ENCODE results near the gene HLA-DOA.

Gene HLA-DOA

GRCh38 chr6:33008944-33009861, at the start of gene HLA-DOA:
Gene HLA-DOA (minus strand): TSS chr6:33009591.
- peak; percentile 39 for DNase-seq (ENCODE audit: low spot score)

- DNase-seq (ENCODE audit: low spot score), result no peak
These were observed 48.1 kb upstream of the HLA-DOA start for GRCh38 chr6:33057222-33058150.

DNA sequence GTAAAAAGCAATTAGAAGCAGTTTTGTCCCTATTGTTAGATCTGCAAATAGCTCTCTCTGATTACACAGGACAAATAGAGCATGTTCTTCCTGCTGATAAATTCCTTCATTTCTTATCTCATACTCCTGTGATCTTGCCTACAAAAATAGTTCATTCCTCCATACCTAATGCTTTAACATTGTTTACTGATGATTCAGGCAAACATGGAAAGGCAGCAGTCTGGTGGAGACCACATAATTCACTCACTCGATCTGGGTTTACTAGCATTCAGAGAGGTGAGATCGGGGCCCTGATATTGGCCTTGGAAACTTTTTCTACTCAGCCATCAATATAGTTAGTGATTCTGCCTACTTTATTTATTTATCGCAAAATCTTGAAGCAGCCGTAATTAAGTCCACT, 43.8 kb upstream of the HLA-DOA start:
- no peak for DNase-seq (ENCODE audit: low spot score)

DNA sequence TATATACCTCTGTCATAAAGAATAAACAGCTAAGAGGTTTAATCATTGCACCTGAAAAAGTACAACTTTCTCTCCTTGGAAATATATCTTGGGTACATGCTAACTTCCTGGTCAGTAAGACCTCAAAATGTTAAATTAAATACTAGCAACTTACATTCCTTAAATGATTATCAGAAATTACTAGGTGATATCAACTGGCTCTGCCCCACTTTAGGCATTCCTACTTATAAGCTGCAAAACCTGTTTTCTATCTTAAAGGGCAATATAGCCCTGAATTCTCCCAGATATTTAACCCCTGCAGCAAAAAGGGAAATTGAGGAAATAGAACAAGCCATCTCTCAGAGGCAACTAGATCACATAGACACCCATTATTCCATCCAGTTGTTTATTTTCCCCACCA, 43.2 kb upstream of the HLA-DOA start:
- DNase-seq (ENCODE audit: low spot score), result no peak

DNA sequence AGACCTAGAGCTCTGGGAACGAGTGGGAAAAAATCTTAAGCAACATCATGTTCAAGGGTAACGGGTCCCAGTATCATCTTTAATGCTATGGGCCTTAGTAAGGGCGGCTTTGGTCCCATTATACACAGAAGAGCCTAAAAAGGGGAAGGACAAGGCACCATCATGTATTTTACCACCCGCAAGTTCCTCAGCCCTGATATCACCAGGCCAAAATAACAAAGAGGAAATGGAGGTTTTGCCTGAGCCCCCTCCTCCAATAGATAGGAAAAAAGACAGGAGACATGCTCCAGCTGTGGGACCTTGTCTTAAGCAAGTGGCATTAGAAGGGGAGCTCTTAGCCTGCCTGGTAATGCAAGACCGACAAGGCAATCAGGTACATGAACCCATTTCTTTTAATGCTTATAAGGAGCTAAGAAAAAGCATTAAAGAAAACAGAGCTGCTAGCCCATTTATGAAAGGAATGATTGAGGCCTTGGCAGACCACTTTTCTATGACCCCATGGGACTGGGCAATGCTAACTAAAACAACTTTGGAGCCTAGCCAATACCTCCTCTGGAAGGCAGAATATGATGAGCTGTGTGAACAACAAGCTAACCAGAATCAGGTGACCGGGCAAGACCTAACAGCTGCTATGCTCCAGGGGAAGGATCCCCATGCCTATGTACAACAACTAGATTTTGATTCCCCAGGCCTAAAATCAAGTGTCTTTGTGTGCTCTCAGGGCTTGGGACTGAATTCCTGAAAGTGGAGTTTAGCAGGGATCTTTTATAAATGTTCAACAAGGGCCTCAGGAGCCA, 40.8 kb upstream of the HLA-DOA start:
- DNase-seq (ENCODE audit: low spot score), result no peak

- DNase-seq (ENCODE audit: low spot score), result no peak
These were observed 40.1 kb upstream of the HLA-DOA start for GRCh38 chr6:33049323-33050013.

DNA sequence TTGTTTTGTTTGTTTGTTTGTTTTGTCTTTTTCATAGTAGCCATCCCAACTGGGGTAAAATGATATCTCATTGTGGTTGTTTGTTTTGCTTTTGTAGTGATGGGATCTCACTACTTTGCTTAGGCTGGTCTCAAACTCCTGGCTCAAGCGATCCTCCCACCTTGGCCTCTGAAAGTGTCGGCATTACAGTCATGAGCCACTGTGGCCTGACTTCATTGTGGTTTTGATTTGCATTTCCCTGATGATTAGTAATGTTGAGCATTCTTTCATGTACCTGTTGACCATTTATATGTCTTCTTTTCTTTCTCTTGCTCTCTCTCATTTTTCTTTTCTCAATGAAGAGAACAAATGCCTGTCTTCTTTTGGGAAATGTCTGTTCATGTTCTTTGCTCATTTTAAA, 30.8 kb upstream of the HLA-DOA start:
- DNase-seq (ENCODE audit: low spot score), result no peak

GRCh38 chr6:33036535-33036934, 27.1 kb upstream of the HLA-DOA start:
- no peak for DNase-seq (ENCODE audit: low spot score)

DNA sequence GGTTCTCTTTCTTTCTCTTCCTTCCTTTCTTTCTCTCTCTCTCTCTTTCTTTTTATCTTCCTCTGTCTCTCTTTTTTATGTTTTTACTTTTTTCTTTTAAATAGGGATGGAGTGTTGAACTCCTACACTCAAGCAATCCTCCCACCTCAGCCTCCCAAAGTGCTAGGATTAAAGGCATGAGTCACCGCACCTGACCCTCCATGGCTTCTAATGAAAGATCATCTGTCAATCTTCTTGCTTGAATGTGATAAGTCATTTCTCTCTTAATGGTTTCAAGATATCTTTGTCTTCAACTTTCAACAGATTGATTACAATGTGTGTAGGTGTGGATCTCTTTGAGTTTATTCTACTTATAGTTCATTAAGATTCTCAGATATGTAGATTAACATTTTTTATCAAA, 25.2 kb upstream of the HLA-DOA start:
- no peak for DNase-seq (ENCODE audit: low spot score)

DNA sequence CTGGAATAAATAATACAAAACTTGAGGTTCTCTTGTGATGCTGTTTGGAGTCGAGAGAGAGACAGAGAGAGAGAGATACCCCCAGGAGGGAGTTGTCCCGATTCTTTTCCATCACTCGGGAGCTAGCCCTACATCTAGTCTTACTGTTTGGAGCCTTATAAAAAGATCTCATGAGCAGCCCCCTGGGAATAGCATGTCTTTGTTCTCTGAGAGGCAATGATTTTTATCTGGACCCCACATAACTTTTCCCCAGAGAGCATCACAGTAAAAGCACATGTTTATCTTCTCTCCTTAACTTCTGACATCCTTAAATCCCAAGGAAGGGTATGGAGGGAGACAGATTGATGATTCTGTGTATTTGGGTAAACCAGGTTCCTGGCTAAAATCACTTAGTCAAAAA, 20.9 kb upstream of the HLA-DOA start:
- no peak for DNase-seq (ENCODE audit: low spot score)

DNA sequence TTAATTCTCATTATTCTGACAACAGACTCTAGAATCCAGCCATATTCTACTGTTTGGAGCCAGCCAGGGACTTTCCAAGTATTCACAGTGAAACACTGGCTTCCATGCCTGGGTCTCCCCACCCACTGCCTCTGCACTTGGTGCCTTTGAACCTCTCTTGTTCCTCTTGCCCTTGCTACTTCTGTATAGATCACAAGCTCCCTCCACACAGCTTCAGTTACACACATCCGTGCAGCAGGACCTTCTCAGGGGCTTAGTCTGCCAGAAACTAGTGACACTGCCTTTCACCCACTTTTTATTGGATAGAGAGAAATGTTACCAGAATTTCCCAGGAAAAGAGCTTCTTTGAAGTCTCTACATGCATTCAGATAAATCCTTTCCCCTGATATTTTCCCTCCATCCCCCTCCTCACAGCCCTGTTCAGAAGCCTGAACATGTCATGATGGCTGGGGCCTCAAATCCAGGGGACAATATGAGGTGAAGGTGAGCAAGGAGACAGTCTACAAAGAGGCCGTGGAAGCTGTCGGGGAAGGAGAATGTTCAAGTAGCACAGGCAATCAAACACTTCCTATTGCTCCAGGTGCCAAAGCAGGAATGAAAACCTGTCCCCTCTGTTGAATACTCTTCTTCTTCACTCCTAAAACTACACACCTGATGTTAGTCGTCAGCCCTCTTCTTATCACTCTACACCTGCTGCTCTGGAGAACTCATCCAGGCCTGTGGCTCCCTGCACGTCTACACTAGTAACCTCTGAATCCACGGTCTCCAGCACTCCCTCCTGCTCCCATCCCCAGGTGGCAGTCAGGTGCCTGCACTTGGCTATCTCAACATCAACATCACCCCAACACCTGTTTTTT, 20.2 kb upstream of the HLA-DOA start:
- peak; percentile 10 for DNase-seq (ENCODE audit: low spot score)

- no peak for DNase-seq (ENCODE audit: low spot score)
These were observed 18.9 kb upstream of the HLA-DOA start for GRCh38 chr6:33028220-33028849.

GRCh38 chr6:33024521-33024920, 15.1 kb upstream of the HLA-DOA start:
- DNase-seq (ENCODE audit: low spot score), result no peak

- DNase-seq (ENCODE audit: low spot score), result no peak
These were observed 14.1 kb upstream of the HLA-DOA start for GRCh38 chr6:33023536-33023935.

GRCh38 chr6:33021917-33022316, 12.5 kb upstream of the HLA-DOA start:
- no peak for DNase-seq (ENCODE audit: low spot score)

GRCh38 chr6:33019372-33019771, 10.0 kb upstream of the HLA-DOA start:
- DNase-seq (ENCODE audit: low spot score), result no peak

- peak; percentile 28 for DNase-seq (ENCODE audit: low spot score)
These were observed 9.5 kb upstream of the HLA-DOA start for GRCh38 chr6:33018904-33019303.

DNA sequence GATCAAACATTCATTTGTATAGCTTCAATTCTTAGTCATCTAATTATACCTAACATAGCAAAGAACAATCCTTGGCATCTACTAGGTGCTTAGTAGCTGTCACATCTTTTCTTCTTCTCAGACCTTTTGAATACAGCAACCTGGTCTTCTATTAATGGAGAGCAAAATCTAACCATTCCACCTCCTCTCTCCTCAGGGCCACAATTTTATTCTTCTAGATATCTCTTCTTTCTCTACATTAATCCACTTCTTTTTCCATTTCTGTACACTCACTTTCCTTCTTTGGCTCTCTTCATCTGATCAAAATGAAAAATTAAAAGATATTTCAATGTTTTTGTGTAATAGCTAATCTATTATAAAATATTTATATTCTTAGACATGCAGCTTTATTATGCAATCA, 9.0 kb upstream of the HLA-DOA start:
- DNase-seq (ENCODE audit: low spot score), result no peak

DNA sequence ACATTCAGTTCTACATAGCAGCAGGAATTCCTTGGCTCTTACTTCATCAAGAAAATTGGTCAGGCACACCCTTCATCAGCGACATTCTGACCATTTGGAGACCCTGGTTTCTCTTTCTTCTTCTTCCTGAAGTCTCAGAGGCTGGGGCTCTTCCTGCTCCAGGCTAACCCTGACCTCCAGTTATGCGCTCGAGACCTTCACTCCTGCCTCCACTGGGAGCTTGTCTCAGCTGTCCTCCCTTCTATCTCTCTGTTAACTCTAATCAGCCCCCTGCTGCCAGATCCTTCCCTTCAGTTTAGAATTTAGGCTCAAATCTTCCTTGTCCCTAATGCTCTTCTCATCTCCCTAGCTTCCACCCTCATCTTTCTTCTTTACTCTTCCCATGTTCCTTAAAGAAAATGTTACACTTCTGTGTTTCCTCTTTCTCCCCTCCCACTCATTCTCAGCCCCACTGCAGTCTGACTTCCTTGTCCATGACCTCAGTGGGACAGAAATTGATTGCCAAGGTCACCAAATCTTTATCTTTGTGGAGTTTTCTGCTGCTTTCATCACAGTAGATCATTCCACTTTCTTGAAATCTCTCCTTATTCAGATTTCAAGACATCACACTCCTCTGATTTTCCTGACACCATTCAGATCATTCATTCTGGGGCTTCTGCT, 8.4 kb upstream of the HLA-DOA start:
- no peak for DNase-seq (ENCODE audit: low spot score)

All from AG08395 (cell line).